Stimulated activated CD4-positive, alpha-beta T cell treated with anti-CD3 and anti-CD28 coated beads, TNF-alpha, amount 100 ng/mL, for 24 hours (primary cell): Measurements from ENCODE around the gene CAPN12.
"Not testable (repeated sequence)": the region's sequence is repeated elsewhere in the genome, so short reads cannot be mapped to it uniquely, and the experiment has no call there.

Experiments used
- DNase-seq, 3 experiments: peaks; one replicate each; pipeline ENCODE4 v3.0.0-alpha.2; 2020; ENCODE audit warnings: low read depth in 3 of 3

CAPN12 gene

DNA sequence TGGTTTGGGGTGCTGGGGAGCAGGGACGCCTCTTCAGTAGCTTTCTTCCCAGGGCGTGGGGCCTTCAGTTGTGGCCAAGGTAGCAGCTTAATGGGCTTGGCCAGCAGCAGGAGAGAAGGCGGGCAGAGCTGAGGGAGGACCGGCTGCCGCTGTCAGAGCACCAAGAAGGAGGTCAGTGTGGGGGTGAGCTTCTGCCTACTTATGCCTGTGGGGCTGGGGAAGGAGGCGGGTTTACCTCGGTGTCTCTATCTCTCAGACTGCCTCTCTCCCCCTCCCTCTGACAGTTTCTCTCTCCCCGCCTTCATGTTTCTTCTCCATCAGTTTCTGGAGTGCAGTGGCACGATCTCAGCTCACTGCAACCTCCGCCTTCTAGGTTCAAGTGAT lies at the start of gene CAPN12:
CAPN12 (minus strand) TSS at position 177 of the 384 bp plus-strand sequence. CDS start 309 bp downstream, outside the sequence.
- no peak for DNase-seq

- no peak for DNase-seq
These were observed 49.4 kb upstream of the CAPN12 start for GRCh38 chr19:38793671-38794070.

DNA sequence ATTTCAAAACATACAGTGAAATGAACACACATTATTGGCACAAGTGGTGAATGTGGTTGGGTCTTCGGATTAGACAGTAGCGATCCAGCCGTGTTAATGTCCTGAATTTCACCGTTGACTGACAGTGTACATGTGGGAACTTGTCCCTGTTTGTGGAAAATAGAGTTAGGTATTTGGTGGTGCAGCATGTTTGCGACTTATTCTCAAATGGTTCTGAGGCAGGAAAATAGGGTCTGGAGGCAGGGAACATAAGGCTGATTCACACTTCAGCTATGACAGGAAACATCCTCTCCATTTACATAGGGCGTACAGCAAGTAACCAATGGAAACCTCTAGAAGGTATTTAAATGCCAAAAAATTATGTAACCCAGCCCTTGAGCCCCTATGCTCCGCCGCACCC lies 48.9 kb upstream of the CAPN12 start:
- no peak for DNase-seq

DNA sequence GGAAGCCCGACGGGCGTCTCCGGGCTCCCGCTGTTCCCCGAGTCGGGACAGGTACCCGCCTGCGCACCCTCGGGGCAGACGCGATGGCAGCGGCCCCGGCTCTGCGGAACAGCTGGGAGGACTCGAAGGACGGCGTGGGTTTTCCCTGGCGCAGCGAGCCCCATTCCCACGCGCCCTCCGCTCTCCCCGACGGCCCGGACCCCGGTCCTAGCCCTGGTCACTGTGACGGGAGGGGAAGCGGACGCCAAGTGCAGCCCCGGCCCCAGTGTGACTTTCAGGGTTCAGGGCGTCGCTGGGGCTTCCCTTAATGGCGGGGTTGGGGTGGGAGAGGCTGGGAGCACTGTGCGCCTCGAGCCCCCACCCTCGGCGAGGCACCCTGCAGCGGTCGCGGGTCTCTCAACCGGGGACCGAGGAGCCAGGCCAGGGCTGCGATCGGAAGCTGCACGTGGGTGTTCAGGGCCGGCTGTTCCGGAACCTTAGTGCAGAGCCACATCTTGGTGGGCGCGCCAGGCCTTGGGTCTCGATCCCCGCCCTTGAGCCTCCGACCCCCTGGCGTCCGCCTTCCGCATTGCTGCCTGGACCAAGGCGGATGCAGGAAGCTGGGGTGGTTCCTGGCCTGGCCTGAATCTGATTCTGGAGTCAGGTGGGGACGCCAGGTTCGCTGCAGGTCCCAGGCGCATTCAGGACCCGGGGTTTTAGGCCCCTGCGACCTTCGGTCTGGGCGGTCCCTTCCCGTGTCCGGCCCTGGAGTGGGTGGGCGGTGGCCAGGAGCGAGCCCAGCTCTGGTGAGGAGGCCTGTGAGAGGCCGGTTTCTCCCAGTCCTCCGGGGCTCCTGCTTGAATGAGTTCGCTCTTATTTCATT lies 48.2 kb upstream of the CAPN12 start:
- peak in 1 of 3 experiments; percentile 30 for DNase-seq

DNA sequence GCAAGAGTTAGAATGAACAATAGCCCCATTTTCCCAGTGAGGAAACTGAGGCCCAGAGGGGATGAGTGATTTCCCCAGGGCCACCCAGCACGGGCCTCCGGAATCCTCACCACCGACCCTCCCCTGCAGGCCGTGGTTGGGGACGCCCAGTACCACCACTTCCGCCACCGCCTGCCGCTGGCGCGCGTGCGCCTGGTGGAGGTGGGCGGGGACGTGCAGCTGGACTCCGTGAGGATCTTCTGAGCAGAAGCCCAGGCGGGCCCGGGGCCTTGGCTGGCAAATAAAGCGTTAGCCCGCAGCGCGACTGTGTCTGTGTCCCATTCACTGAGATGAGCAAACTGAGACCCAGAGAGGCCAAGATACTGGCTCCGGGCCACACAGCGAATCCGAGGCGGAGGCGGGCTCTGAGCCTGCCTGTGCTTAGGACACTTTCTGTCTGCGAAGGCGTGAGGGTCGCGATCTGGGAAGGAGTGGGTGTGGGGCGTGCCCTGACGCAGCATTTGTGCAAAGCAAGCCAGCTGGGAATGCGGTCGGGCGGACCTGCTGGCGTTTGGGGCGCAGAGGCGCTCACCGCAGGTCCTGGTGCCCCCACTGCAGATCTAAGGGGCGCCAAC lies 47.3 kb upstream of the CAPN12 start:
- DNase-seq = not testable (repeated sequence)

DNA sequence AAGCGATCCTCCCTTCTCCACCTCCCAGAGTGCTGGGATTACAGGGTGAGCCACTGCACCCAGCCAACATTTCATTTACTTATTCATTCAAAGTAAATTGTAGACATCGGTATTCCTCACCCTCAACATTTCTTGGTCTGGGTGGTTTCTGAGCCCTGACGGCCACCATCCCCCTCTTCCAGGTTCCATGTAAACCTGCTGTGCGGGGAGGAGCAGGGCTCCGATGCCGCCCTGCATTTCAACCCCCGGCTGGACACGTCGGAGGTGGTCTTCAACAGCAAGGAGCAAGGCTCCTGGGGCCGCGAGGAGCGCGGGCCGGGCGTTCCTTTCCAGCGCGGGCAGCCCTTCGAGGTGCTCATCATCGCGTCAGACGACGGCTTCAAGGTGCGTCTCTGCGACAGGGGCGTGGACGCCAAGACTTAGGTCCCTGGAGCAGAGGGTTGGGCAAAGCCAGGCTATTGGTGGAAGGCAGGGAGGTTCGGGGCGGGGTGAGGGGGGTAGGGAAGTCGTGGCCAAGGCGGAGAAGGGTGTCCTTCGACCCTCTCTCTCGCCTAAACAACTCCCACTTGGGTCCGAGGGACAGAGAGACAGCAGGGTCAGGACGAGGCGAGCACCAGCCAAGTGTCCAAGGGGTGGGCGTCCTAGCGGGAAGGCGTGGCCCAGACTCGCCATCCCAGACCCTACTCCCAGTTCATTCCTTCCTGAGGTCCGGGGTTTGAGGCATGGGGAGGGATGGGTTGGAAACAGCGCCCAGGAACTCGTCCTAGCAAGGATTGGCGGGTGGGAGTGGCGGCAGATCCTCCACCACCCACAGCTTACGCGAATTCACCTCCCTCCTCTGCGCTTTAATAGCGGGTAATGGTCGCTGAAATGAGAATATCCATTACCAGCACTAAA lies 46.5 kb upstream of the CAPN12 start:
- not testable (repeated sequence) for DNase-seq

- DNase-seq = no peak
These were observed 44.4 kb upstream of the CAPN12 start, which contains the start of gene LGALS7B for GRCh38 chr19:38788478-38789243. LGALS7B (plus strand) TSS chr19:38789200; CDS start chr19:38789227, 27 bp downstream.

- DNase-seq = no peak
These were observed 42.4 kb upstream of the CAPN12 start for GRCh38 chr19:38786572-38787265.

- not testable (repeated sequence) for DNase-seq
These were observed 41.8 kb upstream of the CAPN12 start for GRCh38 chr19:38786061-38786460.

GRCh38 chr19:38785187-38785699 lies 41.0 kb upstream of the CAPN12 start:
- DNase-seq = no peak

GRCh38 chr19:38784224-38784623 lies 40.0 kb upstream of the CAPN12 start:
- no peak for DNase-seq

DNA sequence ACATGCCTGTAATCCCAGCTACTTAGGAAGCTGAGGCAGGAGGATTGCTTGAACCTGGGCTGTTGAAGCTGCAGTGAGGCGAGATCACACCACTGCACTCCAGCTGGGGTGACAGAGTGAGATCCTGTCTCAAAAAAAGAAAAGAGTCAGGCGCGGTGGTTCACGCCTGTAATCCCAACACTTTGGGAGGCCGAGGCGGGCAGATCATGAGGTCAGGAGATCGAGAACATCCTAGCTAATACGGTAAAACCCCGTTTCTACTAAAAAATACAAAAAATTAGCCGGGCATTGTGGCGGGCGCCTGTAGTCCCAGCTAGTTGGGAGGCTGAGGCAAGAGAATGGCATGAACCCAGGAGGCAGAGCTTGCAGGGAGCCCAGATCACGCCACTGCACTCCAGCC lies 37.9 kb upstream of the CAPN12 start:
- not testable (repeated sequence) for DNase-seq

DNA sequence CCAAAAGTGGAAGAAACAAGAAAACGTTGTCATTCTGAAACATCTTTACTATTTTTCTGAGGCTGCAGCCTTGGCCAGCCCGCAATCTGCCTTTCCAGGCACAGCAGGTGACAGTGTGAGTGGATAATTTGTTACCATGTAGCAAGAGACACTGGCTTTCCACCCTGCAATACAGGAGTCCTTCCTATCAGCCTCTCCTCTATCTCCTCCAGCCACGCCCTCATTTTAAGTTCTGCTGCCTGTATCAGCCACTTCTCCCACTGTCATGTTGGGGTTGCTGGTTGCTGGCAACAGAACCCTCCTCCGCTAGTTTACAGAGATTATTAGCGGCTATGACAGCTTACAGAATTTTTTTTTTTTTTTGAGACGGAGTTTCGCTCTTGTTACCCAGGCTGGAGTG lies 36.8 kb upstream of the CAPN12 start:
- no peak for DNase-seq

- no peak for DNase-seq
These were observed 36.2 kb upstream of the CAPN12 start for GRCh38 chr19:38780443-38780842.

DNA sequence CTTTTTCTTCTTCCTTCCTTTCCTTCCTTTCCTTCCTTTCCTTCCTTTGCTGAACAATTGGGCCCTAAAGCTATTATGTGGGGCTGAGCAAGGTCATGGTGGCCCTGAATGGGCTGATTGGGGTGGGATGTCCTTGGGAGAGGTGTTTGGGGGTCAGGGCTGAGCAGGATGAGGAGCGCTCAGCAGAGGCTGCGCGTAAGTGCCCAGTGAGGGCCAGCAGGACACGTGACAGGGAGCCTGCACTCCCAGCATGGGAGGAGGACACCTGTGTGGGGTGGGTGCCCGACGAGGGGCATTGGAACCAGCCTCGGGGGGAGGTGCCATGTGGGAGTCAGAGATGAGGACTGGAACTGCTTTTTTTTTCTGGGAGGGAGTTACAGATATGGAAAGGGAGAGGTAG lies 34.5 kb upstream of the CAPN12 start:
- DNase-seq = no peak

DNA sequence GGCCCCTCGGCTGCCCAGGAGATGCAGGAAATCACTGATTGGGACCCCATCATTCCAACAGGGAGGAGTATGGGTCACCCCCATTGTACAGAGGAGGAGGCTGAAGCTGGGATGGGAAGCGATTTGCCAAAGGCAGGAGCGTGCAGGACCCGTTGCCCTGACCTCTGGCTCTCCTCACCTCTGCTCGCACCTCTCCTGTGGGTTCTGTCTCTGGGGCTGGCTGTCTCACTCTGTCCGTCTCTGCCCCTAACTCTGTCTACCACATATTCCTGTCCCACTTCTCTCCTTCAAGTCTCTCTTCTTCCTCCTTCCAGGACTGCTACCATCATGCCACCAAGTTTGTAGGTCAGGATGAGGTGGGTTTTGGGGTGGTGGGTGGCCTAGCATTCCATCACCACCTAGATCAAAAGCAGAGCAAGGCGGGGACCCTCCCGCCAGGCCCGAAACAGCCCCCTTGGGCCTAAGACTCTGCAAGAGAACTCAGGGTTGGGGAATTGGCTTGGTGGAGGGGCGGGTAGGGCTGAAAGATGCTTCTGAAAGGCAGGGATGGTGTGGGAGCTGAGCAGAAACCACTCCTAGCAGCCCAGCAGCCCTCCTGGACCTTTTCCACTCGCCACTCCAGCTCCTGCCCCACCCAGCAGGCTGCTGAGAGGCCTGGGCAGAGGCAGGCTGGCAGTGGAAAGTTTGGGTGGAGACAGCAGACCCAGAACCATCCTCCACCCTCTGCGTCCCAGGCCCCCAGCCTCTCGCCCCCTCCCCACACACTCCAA lies 30.1 kb upstream of the CAPN12 start:
- no peak for DNase-seq

DNA sequence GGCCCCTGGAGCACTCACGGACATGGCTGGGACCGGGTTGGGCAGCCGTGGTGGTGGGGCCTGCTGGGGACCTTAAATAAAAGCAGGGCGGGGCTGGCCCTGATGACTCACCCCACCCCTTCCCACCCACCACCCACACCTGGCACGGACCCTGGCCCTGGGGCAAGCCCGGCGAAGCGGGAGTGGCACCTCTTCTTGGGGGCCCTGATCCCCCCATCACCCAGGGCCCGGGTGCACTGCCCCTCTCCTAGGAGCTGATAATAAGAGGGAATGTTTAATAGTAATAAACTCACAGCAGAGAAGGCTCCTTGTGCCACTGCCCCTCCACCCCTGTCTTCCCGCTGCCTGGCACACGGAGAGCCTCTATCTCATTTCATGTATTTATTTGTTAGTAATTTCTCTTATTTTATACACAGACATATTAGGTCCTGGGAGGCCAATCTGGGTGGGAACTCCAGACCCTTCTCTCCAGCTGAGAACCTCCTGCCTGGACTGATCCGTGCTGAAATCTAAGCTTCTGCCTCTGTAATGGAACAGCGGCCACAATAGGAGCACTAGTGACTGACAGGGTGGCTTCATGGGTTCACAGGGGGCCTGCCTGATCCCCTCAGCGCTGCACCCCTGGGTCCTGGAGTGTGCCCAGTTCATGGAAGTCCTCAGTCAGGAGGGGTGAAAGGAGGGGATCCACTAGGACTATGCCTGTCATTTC lies 29.3 kb upstream of the CAPN12 start, which contains the start of gene LGALS7:
LGALS7 (minus strand) TSS at position 49 of the 709 bp plus-strand sequence; CDS start at position 24, 25 bp downstream.
- no peak for DNase-seq

GRCh38 chr19:38771569-38771968 lies 27.3 kb upstream of the CAPN12 start:
- DNase-seq = not testable (repeated sequence)

DNA sequence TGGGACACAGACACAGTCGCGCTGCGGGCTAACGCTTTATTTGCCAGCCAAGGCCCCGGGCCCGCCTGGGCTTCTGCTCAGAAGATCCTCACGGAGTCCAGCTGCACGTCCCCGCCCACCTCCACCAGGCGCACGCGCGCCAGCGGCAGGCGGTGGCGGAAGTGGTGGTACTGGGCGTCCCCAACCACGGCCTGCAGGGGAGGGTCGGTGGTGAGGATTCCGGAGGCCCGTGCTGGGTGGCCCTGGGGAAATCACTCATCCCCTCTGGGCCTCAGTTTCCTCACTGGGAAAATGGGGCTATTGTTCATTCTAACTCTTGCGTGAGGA lies 26.6 kb upstream of the CAPN12 start:
- DNase-seq = not testable (repeated sequence)
